ENCODE measurements around the gene C9orf50. TPM values are rescaled to one million over a fixed set of nuclear protein-coding genes. Genes with fewer than 3 reads are reported as not detected.

Gene C9orf50, protein sequence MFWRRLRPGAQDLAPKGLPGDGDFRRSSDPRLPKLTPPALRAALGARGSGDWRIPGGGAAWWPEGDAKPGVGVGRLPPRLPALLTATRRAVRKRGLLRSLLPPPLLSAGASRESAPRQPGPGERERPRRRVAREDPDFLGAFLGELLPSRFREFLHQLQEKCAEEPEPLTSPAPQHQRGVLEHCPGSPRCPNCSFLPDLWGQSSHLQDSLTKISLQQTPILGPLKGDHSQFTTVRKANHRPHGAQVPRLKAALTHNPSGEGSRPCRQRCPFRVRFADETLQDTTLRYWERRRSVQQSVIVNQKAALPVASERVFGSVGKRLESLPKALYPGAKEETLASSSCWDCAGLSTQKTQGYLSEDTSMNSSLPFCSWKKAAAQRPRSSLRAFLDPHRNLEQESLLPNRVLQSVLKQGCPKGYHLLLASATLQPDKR
- not detected for polyA plus RNA-seq (2012; ENCODE audit: low read depth, missing spikeins)

DNA sequence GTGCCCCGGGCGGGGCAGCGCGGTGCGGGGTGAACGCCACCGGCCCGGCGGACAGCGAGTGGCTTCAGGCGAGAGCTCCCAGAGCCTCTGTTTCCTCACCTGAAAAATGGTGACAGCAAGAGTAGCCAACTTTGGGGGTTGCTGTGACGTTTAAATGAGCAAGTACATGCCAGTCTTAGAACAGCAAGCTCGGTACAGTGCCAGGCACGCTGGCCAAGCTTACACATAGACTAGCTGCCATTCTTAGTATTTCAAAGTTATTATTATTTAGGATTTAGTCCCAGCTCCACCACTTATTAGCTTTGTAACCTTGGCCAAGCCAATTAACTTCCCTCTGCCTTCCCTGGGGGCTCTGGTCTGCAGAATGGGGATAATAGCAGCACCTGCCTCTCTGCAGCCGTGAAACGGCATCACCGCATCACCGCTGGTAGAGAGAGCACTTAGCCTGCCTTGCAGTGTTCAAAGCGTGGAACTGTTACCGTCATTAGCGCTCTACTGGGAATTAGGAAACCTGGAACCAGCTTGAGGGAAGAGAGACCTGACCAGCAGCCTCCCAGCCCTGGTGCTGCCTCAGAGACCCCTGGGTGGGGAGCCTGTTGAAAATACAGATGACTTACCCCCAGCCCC, at the start of gene C9orf50:
C9orf50 (minus strand) TSS at position 433 of the 627 bp plus-strand sequence. CDS start 527 bp downstream, outside the sequence.
- TF ChIP-seq POLR2AphosphoS5 (IDR thresholded peaks at IDR 0.05; ENCODE audit: low read depth, low read length) (no peak), PAX5 (IDR thresholded peaks at IDR 0.05; ENCODE audit: insufficient read depth, low read length, severe bottlenecking) (no peak), POLR2A (IDR thresholded peaks at IDR 0.05; ENCODE audit: low read depth, low read length) (no peak), SPI1 (IDR thresholded peaks at IDR 0.05; ENCODE audit: low read depth, low read length) (no peak), POU2F2 (IDR thresholded peaks at IDR 0.05; ENCODE audit: low read depth, low read length) (no peak), TAF1 (IDR thresholded peaks at IDR 0.05; ENCODE audit: low read depth, low read length) (no peak)
- FAIRE-seq (no peak), DNase-seq (ENCODE audit: insufficient read length, low spot score) (no peak)

DNA sequence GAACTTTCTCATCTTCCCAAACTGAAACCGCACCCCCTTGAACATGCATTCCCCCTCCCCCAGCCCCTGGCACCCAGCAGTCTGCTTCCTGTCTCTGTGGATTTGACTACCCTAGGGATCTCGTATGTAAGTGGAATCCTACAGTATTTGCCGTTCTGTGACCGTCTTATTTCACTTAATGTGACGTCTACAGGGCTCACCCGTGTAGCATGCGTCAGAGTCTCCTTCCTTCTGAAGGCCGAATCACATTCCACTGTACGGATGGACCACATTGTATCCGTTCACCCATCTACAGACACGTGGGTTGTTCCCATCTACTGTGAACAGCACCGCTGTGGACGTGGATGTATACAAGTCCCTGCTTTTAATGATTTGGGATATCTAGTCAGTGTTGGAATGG, 49.0 kb upstream of the C9orf50 start:
- DNase-seq (ENCODE audit: insufficient read length, low spot score) (no peak), FAIRE-seq (no peak)
- TF ChIP-seq TAF1 (IDR thresholded peaks at IDR 0.05; ENCODE audit: low read depth, low read length), result no peak
- no peak for TF ChIP-seq POU2F2 (IDR thresholded peaks at IDR 0.05; ENCODE audit: low read depth, low read length)
- no peak for TF ChIP-seq POLR2AphosphoS5 (IDR thresholded peaks at IDR 0.05; ENCODE audit: low read depth, low read length)
- TF ChIP-seq PAX5 (IDR thresholded peaks at IDR 0.05; ENCODE audit: insufficient read depth, low read length, severe bottlenecking), result no peak
- no peak for TF ChIP-seq SPI1 (IDR thresholded peaks at IDR 0.05; ENCODE audit: low read depth, low read length)
- no peak for TF ChIP-seq POLR2A (IDR thresholded peaks at IDR 0.05; ENCODE audit: low read depth, low read length)

- DNase-seq (ENCODE audit: insufficient read length, low spot score) (no peak), FAIRE-seq (no peak)
- TF ChIP-seq POU2F2 (IDR thresholded peaks at IDR 0.05; ENCODE audit: low read depth, low read length), result no peak
- TF ChIP-seq POLR2AphosphoS5 (IDR thresholded peaks at IDR 0.05; ENCODE audit: low read depth, low read length), result no peak
- TF ChIP-seq TAF1 (IDR thresholded peaks at IDR 0.05; ENCODE audit: low read depth, low read length), result no peak
- no peak for TF ChIP-seq SPI1 (IDR thresholded peaks at IDR 0.05; ENCODE audit: low read depth, low read length)
- no peak for TF ChIP-seq POLR2A (IDR thresholded peaks at IDR 0.05; ENCODE audit: low read depth, low read length)
- no peak for TF ChIP-seq PAX5 (IDR thresholded peaks at IDR 0.05; ENCODE audit: insufficient read depth, low read length, severe bottlenecking)
Observed at GRCh38 chr9:129669141-129669718, 48.3 kb upstream of the C9orf50 start.

- FAIRE-seq (no peak), DNase-seq (ENCODE audit: insufficient read length, low spot score) (no peak)
- TF ChIP-seq POU2F2 (IDR thresholded peaks at IDR 0.05; ENCODE audit: low read depth, low read length) (no peak), SPI1 (IDR thresholded peaks at IDR 0.05; ENCODE audit: low read depth, low read length) (no peak), TAF1 (IDR thresholded peaks at IDR 0.05; ENCODE audit: low read depth, low read length) (no peak), PAX5 (IDR thresholded peaks at IDR 0.05; ENCODE audit: insufficient read depth, low read length, severe bottlenecking) (no peak), POLR2AphosphoS5 (IDR thresholded peaks at IDR 0.05; ENCODE audit: low read depth, low read length) (no peak)
Observed at GRCh38 chr9:129667850-129668249, 46.9 kb upstream of the C9orf50 start.

GRCh38 chr9:129667378-129667777, 46.5 kb upstream of the C9orf50 start:
- TF ChIP-seq POLR2AphosphoS5 (IDR thresholded peaks at IDR 0.05; ENCODE audit: low read depth, low read length) (no peak), SPI1 (IDR thresholded peaks at IDR 0.05; ENCODE audit: low read depth, low read length) (no peak), POU2F2 (IDR thresholded peaks at IDR 0.05; ENCODE audit: low read depth, low read length) (no peak), POLR2A (IDR thresholded peaks at IDR 0.05; ENCODE audit: low read depth, low read length) (no peak), PAX5 (IDR thresholded peaks at IDR 0.05; ENCODE audit: insufficient read depth, low read length, severe bottlenecking) (no peak), TAF1 (IDR thresholded peaks at IDR 0.05; ENCODE audit: low read depth, low read length) (no peak)
- no peak for FAIRE-seq
- no peak for DNase-seq (ENCODE audit: insufficient read length, low spot score)

- no peak for DNase-seq (ENCODE audit: insufficient read length, low spot score)
- TF ChIP-seq POLR2A (IDR thresholded peaks at IDR 0.05; ENCODE audit: low read depth, low read length) (no peak), SPI1 (IDR thresholded peaks at IDR 0.05; ENCODE audit: low read depth, low read length) (no peak), TAF1 (IDR thresholded peaks at IDR 0.05; ENCODE audit: low read depth, low read length) (no peak)
Observed at GRCh38 chr9:129666575-129666974, 45.7 kb upstream of the C9orf50 start.

GRCh38 chr9:129665814-129666520, 45.1 kb upstream of the C9orf50 start:
- TF ChIP-seq POLR2A (IDR thresholded peaks at IDR 0.05; ENCODE audit: low read depth, low read length) (no peak), SPI1 (IDR thresholded peaks at IDR 0.05; ENCODE audit: low read depth, low read length) (no peak), POU2F2 (IDR thresholded peaks at IDR 0.05; ENCODE audit: low read depth, low read length) (no peak), POLR2AphosphoS5 (IDR thresholded peaks at IDR 0.05; ENCODE audit: low read depth, low read length) (no peak), TAF1 (IDR thresholded peaks at IDR 0.05; ENCODE audit: low read depth, low read length) (no peak), PAX5 (IDR thresholded peaks at IDR 0.05; ENCODE audit: insufficient read depth, low read length, severe bottlenecking) (no peak)
- no peak for DNase-seq (ENCODE audit: insufficient read length, low spot score)
- FAIRE-seq, result no peak

More at GRCh38 chr9:129666575-129666974, 45.7 kb upstream of the C9orf50 start:
- no peak for FAIRE-seq

DNA sequence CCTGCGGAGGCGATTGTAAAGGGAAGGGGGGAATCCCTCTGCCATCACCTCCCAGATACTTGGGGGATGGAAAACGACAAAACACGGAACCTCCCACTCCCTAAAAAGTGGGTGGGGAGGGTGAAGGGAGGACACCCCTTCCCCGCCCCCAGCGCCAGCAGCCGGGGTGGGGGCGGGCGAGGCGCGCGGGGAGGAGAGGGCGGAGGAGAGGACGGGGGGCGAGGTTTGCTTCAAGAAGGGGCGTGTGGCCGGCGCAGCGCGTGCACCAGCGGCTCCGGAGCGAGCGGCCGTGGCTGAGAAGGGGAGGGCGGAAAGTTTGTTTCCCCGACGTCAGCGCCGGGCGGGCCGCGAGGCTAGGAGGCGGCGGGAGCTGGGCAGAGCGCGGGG, 44.5 kb upstream of the C9orf50 start, which contains the start of gene PRRX2:
PRRX2 (plus strand) TSS at position 259 of the 387 bp plus-strand sequence. CDS start 221 bp downstream, outside the sequence.
- TF ChIP-seq SPI1 (IDR thresholded peaks at IDR 0.05; ENCODE audit: low read depth, low read length) (no peak), POLR2AphosphoS5 (IDR thresholded peaks at IDR 0.05; ENCODE audit: low read depth, low read length) (no peak), TAF1 (IDR thresholded peaks at IDR 0.05; ENCODE audit: low read depth, low read length) (no peak), POLR2A (IDR thresholded peaks at IDR 0.05; ENCODE audit: low read depth, low read length) (no peak), PAX5 (IDR thresholded peaks at IDR 0.05; ENCODE audit: insufficient read depth, low read length, severe bottlenecking) (no peak)
- FAIRE-seq, result no peak
- no peak for DNase-seq (ENCODE audit: insufficient read length, low spot score)

Data from GM12891 (cell line).